Embryonic facial prominence (tissue), 1 donor: Measurements from ENCODE around the gene MIEF2.
"Not testable (repeated sequence)": the region's sequence is repeated elsewhere in the genome, so short reads cannot be mapped to it uniquely, and the experiment has no call there.

Experiments
- DNase-seq: peaks from one replicate; pipeline ENCODE4 v3.0.0-alpha.2; 2016; ENCODE audit errors: extremely low spot score

Gene MIEF2

GRCh38 chr17:18281788-18282187, 21.3 kb downstream of the MIEF2 start:
- no peak for DNase-seq

- DNase-seq, result no peak
These were observed 24.8 kb downstream of the MIEF2 start for GRCh38 chr17:18285296-18285695.

GRCh38 chr17:18291718-18292540, 31.5 kb downstream of the MIEF2 start:
- DNase-seq, result no peak

- not testable (repeated sequence) for DNase-seq
These were observed 37.6 kb downstream of the MIEF2 start for GRCh38 chr17:18298061-18298460.

GRCh38 chr17:18300725-18301480, 40.4 kb downstream of the MIEF2 start:
- no peak for DNase-seq

GRCh38 chr17:18303206-18303605, 42.7 kb downstream of the MIEF2 start:
- not testable (repeated sequence) for DNase-seq

- DNase-seq, result no peak
These were observed 48.7 kb downstream of the MIEF2 start for GRCh38 chr17:18309202-18309601.

- DNase-seq, result no peak
These were observed 53.7 kb downstream of the MIEF2 start for GRCh38 chr17:18314059-18314730.

- peak; percentile 98 for DNase-seq
These were observed 54.5 kb downstream of the MIEF2 start, which contains the start of the genes SMCR8 and TOP3A for GRCh38 chr17:18314731-18315561. TSS of gene SMCR8 (plus strand) at chr17:18315293. CDS start at chr17:18315790, 497 bp downstream. TSS of gene TOP3A (minus strand) at chr17:18314994. CDS start at chr17:18314778, 216 bp downstream.

- no peak for DNase-seq
These were observed 55.1 kb downstream of the MIEF2 start for GRCh38 chr17:18315562-18315922.

- DNase-seq, result no peak
These were observed 55.5 kb downstream of the MIEF2 start for GRCh38 chr17:18315961-18316360.
